Measurements from ENCODE around the gene IVL.

Gene IVL

GRCh38 chr1:152912471-152912870 lies 4.1 kb downstream of the IVL start:
- Histone ChIP-seq H3K36me3 (replicated peaks; ENCODE audit: low read depth, low read length) (no peaks in the 10 kb centered on the region), H4K20me1 (ENCODE audit: insufficient read depth, low read length) (no peaks in the 10 kb centered on the region), H3K27me3 (ENCODE audit: low read depth, low read length) (peaks cover 61% of the 10 kb centered on the region), H2AFZ (ENCODE audit: low read depth, low read length) (no peak overlapping the region), H3K4me2 (ENCODE audit: low read length) (no peak overlapping the region), H3K4me3 (ENCODE audit: low read length) (no peak overlapping the region), H3K9me3 (ENCODE audit: insufficient read depth, low read length) (no peaks in the 10 kb centered on the region), H3K79me2 (ENCODE audit: low read length) (no peaks in the 10 kb centered on the region), H3K9ac (ENCODE audit: low read length) (no peak overlapping the region), H3K4me1 (ENCODE audit: low read length) (peaks cover 12% of the 10 kb centered on the region), H3K27ac (ENCODE audit: low read length) (no peak overlapping the region)
- TF ChIP-seq EZH2phosphoT487 (IDR thresholded peaks at IDR 0.05; ENCODE audit: low read depth) = no peak
- TF ChIP-seq, protein P1, sequence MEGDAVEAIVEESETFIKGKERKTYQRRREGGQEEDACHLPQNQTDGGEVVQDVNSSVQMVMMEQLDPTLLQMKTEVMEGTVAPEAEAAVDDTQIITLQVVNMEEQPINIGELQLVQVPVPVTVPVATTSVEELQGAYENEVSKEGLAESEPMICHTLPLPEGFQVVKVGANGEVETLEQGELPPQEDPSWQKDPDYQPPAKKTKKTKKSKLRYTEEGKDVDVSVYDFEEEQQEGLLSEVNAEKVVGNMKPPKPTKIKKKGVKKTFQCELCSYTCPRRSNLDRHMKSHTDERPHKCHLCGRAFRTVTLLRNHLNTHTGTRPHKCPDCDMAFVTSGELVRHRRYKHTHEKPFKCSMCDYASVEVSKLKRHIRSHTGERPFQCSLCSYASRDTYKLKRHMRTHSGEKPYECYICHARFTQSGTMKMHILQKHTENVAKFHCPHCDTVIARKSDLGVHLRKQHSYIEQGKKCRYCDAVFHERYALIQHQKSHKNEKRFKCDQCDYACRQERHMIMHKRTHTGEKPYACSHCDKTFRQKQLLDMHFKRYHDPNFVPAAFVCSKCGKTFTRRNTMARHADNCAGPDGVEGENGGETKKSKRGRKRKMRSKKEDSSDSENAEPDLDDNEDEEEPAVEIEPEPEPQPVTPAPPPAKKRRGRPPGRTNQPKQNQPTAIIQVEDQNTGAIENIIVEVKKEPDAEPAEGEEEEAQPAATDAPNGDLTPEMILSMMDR (IDR thresholded peaks at IDR 0.05; ENCODE audit: low read depth, low read length) = no peak

DNA sequence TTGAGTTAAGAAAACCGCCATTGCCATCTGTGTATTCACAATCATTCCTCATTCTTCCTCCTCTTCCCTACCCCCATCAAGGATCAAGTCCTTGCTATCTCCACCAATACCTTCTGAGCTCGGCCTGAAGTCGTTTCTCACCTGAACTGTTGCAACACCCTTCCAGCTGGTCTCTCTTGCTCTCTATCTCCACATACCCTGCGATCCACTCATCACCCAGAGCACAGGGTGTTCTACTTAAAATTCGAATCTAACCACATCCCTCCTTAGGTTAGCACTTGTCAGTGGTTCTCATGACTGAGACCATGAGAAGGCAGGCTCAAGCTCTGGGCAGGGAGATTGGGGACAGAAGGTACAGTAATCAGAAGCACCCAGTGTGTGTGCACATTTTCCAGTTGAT lies 4.6 kb downstream of the IVL start:
- no peak overlapping the region for H3K9ac ChIP-seq (ENCODE audit: low read length)
- H3K9me3 ChIP-seq (ENCODE audit: insufficient read depth, low read length) = no peaks in the 10 kb centered on the region
- H3K36me3 ChIP-seq (replicated peaks; ENCODE audit: low read depth, low read length) = no peaks in the 10 kb centered on the region
- TF ChIP-seq EZH2phosphoT487 (IDR thresholded peaks at IDR 0.05; ENCODE audit: low read depth) = no peak
- TF ChIP-seq, protein P1 (IDR thresholded peaks at IDR 0.05; ENCODE audit: low read depth, low read length) = no peak
- no peaks in the 10 kb centered on the region for H4K20me1 ChIP-seq (ENCODE audit: insufficient read depth, low read length)
- H3K27ac ChIP-seq (ENCODE audit: low read length) = no peak overlapping the region
- H2AFZ ChIP-seq (ENCODE audit: low read depth, low read length) = no peak overlapping the region
- no peak overlapping the region for H3K4me2 ChIP-seq (ENCODE audit: low read length)
- H3K4me1 ChIP-seq (ENCODE audit: low read length) = peaks cover 8% of the 10 kb centered on the region
- no peaks in the 10 kb centered on the region for H3K79me2 ChIP-seq (ENCODE audit: low read length)
- peaks cover 61% of the 10 kb centered on the region for H3K27me3 ChIP-seq (ENCODE audit: low read depth, low read length)
- no peak overlapping the region for H3K4me3 ChIP-seq (ENCODE audit: low read length)

GRCh38 chr1:152917794-152918193 lies 9.4 kb downstream of the IVL start:
- H3K9me3 ChIP-seq (ENCODE audit: insufficient read depth, low read length) = no peaks in the 10 kb centered on the region
- no peak overlapping the region for H3K9ac ChIP-seq (ENCODE audit: low read length)
- no peak for TF ChIP-seq EZH2phosphoT487 (IDR thresholded peaks at IDR 0.05; ENCODE audit: low read depth)
- TF ChIP-seq, protein P1 (IDR thresholded peaks at IDR 0.05; ENCODE audit: low read depth, low read length) = peak; percentile 35
- H4K20me1 ChIP-seq (ENCODE audit: insufficient read depth, low read length) = no peaks in the 10 kb centered on the region
- H3K4me2 ChIP-seq (ENCODE audit: low read length) = no peak overlapping the region
- peaks cover 61% of the 10 kb centered on the region for H3K27me3 ChIP-seq (ENCODE audit: low read depth, low read length)
- no peak overlapping the region for H2AFZ ChIP-seq (ENCODE audit: low read depth, low read length)
- H3K4me1 ChIP-seq (ENCODE audit: low read length) = no peaks in the 10 kb centered on the region
- H3K27ac ChIP-seq (ENCODE audit: low read length) = no peak overlapping the region
- no peaks in the 10 kb centered on the region for H3K79me2 ChIP-seq (ENCODE audit: low read length)
- no peaks in the 10 kb centered on the region for H3K36me3 ChIP-seq (replicated peaks; ENCODE audit: low read depth, low read length)
- H3K4me3 ChIP-seq (ENCODE audit: low read length) = no peak overlapping the region

GRCh38 chr1:152919071-152919470 lies 10.7 kb downstream of the IVL start:
- H3K4me2 ChIP-seq (ENCODE audit: low read length) = no peak overlapping the region
- H4K20me1 ChIP-seq (ENCODE audit: insufficient read depth, low read length) = no peaks in the 10 kb centered on the region
- no peak overlapping the region for H3K4me3 ChIP-seq (ENCODE audit: low read length)
- no peaks in the 10 kb centered on the region for H3K36me3 ChIP-seq (replicated peaks; ENCODE audit: low read depth, low read length)
- no peak overlapping the region for H3K27ac ChIP-seq (ENCODE audit: low read length)
- no peak for TF ChIP-seq EZH2phosphoT487 (IDR thresholded peaks at IDR 0.05; ENCODE audit: low read depth)
- TF ChIP-seq, protein P1 (IDR thresholded peaks at IDR 0.05; ENCODE audit: low read depth, low read length) = no peak
- H3K27me3 ChIP-seq (ENCODE audit: low read depth, low read length) = peaks cover 56% of the 10 kb centered on the region
- H3K79me2 ChIP-seq (ENCODE audit: low read length) = no peaks in the 10 kb centered on the region
- no peaks in the 10 kb centered on the region for H3K9me3 ChIP-seq (ENCODE audit: insufficient read depth, low read length)
- H2AFZ ChIP-seq (ENCODE audit: low read depth, low read length) = no peak overlapping the region
- H3K4me1 ChIP-seq (ENCODE audit: low read length) = no peaks in the 10 kb centered on the region
- H3K9ac ChIP-seq (ENCODE audit: low read length) = no peak overlapping the region

Data from OCI-LY3 (cell line).